KMS-11 (cell line): ENCODE results near the gene IVD.

Experiments
- H2AFZ ChIP-seq: fragments of 200-600 bp; sonication (generic); 2 replicates; pipeline ENCODE4 v1.6.1; 2016; ENCODE audit warnings: antibody characterized with exemption, mixed run types, low read depth
- H3K27ac ChIP-seq: fragments of 200-600 bp; sonication (generic); 2 replicates; pipeline ENCODE4 v1.6.1; 2016; ENCODE audit warnings: mild to moderate bottlenecking, mixed run types
- H3K27me3 ChIP-seq: fragments of 200-600 bp; sonication (generic); 2 replicates; pipeline ENCODE4 v1.6.1; 2017; ENCODE audit warnings: mild to moderate bottlenecking, low read depth, mixed run types, moderate library complexity; ENCODE audit not compliant: insufficient read depth
- H3K36me3 ChIP-seq: fragments of 200-600 bp; sonication (generic); 2 replicates; pipeline ENCODE4 v1.6.1; 2017; ENCODE audit warnings: mild to moderate bottlenecking, mixed run types; ENCODE audit not compliant: insufficient read depth
- H3K4me1 ChIP-seq: fragments of 200-600 bp; sonication (generic); 2 replicates; pipeline ENCODE4 v1.6.1; 2016; ENCODE audit warnings: mild to moderate bottlenecking, low read depth, mixed run types; ENCODE audit not compliant: poor library complexity, severe bottlenecking
- H3K4me2 ChIP-seq: fragments of 200-600 bp; sonication (generic); 2 replicates; pipeline ENCODE4 v1.7.0; 2016; ENCODE audit warnings: mild to moderate bottlenecking, mixed run types
- H3K4me3 ChIP-seq: fragments of 200-600 bp; sonication (generic); IDR thresholded peaks from 2 replicates; pipeline ENCODE4 v1.6.1; 2017; ENCODE audit warnings: low read depth, low read length, mixed read lengths; ENCODE audit not compliant: insufficient read depth
- H3K79me2 ChIP-seq: fragments of 200-600 bp; sonication (generic); 2 replicates; pipeline ENCODE4 v1.6.1; 2016; ENCODE audit warnings: low read depth, mixed run types; ENCODE audit not compliant: insufficient read depth
- H3K9ac ChIP-seq: fragments of 200-600 bp; sonication (generic); 2 replicates; pipeline ENCODE4 v1.6.1; 2016; ENCODE audit warnings: mild to moderate bottlenecking, mixed run types
- H4K20me1 ChIP-seq: fragments of 200-600 bp; sonication (generic); 2 replicates; pipeline ENCODE4 v1.6.1; 2016; ENCODE audit warnings: mild to moderate bottlenecking, mixed run types; ENCODE audit not compliant: insufficient read depth
- CTCF ChIP-seq: fragments of 200-600 bp; sonication (generic); conservative IDR thresholded peaks from 2 replicates; pipeline ENCODE4 v1.6.1; 2017; ENCODE audit warnings: low read depth, mild to moderate bottlenecking, antibody characterized with exemption, low read length, moderate library complexity, mixed read lengths

IVD gene

GRCh38 chr15:40369971-40370370 lies 35.6 kb upstream of the IVD start:
- H3K79me2 ChIP-seq = no peaks in the 10 kb centered on the region
- H4K20me1 ChIP-seq = no peaks in the 10 kb centered on the region
- no peak overlapping the region for H3K9ac ChIP-seq
- no peak overlapping the region for H2AFZ ChIP-seq
- no peak overlapping the region for H3K27ac ChIP-seq
- peaks cover 7% of the 10 kb centered on the region; the same call in 1 of the 2 replicates for H3K27me3 ChIP-seq
- H3K4me2 ChIP-seq = no peak overlapping the region
- no peak overlapping the region for H3K4me3 ChIP-seq
- no peaks in the 10 kb centered on the region for H3K36me3 ChIP-seq
- TF ChIP-seq CTCF = no peak
- peaks cover 11% of the 10 kb centered on the region for H3K4me1 ChIP-seq

GRCh38 chr15:40372981-40373380 lies 32.6 kb upstream of the IVD start:
- no peak overlapping the region for H3K4me3 ChIP-seq
- no peak overlapping the region for H3K27ac ChIP-seq
- no peaks in the 10 kb centered on the region for H3K36me3 ChIP-seq
- no peaks in the 10 kb centered on the region for H3K79me2 ChIP-seq
- H2AFZ ChIP-seq = no peak overlapping the region
- H4K20me1 ChIP-seq = no peaks in the 10 kb centered on the region
- TF ChIP-seq CTCF = no peak
- peaks cover 7% of the 10 kb centered on the region; the same call in 1 of the 2 replicates for H3K27me3 ChIP-seq
- H3K4me2 ChIP-seq = no peak overlapping the region
- H3K9ac ChIP-seq = no peak overlapping the region
- H3K4me1 ChIP-seq = peaks cover 5% of the 10 kb centered on the region

- no peaks in the 10 kb centered on the region for H3K79me2 ChIP-seq
- H2AFZ ChIP-seq = no peak overlapping the region
- no peak overlapping the region for H3K4me3 ChIP-seq
- TF ChIP-seq CTCF = no peak
- H3K36me3 ChIP-seq = no peaks in the 10 kb centered on the region
- no peaks in the 10 kb centered on the region for H4K20me1 ChIP-seq
- H3K4me2 ChIP-seq = no peak overlapping the region
- H3K9ac ChIP-seq = no peak overlapping the region
- no peaks in the 10 kb centered on the region for H3K27me3 ChIP-seq
- H3K4me1 ChIP-seq = peaks cover 5% of the 10 kb centered on the region
- no peak overlapping the region for H3K27ac ChIP-seq
Observed at GRCh38 chr15:40377606-40378005, 28.0 kb upstream of the IVD start.

GRCh38 chr15:40379374-40379773 lies 26.2 kb upstream of the IVD start:
- TF ChIP-seq CTCF = no peak

GRCh38 chr15:40379853-40380252 lies 25.7 kb upstream of the IVD start:
- Histone ChIP-seq H3K4me3 (no peak overlapping the region), H3K27ac (no peak overlapping the region), H2AFZ (no peak overlapping the region), H3K9ac (no peak overlapping the region), H4K20me1 (no peaks in the 10 kb centered on the region), H3K4me2 (no peak overlapping the region), H3K4me1 (peaks cover 18% of the 10 kb centered on the region), H3K27me3 (no peaks in the 10 kb centered on the region), H3K79me2 (peaks cover 21% of the 10 kb centered on the region), H3K36me3 (no peaks in the 10 kb centered on the region)
- no peak for TF ChIP-seq CTCF

More at GRCh38 chr15:40379374-40379773, 26.2 kb upstream of the IVD start:
- peaks cover 16% of the 10 kb centered on the region for H3K79me2 ChIP-seq
- H3K36me3 ChIP-seq = no peaks in the 10 kb centered on the region
- no peak overlapping the region for H3K9ac ChIP-seq
- no peaks in the 10 kb centered on the region for H4K20me1 ChIP-seq
- H2AFZ ChIP-seq = no peak overlapping the region
- no peak overlapping the region for H3K4me2 ChIP-seq
- no peak overlapping the region for H3K27ac ChIP-seq
- no peaks in the 10 kb centered on the region for H3K27me3 ChIP-seq
- peaks cover 13% of the 10 kb centered on the region for H3K4me1 ChIP-seq
- no peak overlapping the region for H3K4me3 ChIP-seq
